Karpas-422 (cell line): ENCODE measurements around the gene GSTT2B. TPM values are rescaled to one million over a fixed set of nuclear protein-coding genes. Genes with fewer than 3 reads are reported as not detected.
"Not testable (repeated sequence)": the region's sequence is repeated elsewhere in the genome, so short reads cannot be mapped to it uniquely, and the experiment has no call there.

ENCODE experiments used
- DNase-seq: peaks from one replicate; pipeline ENCODE4 v3.0.0-alpha.2; 2015
- H2AFZ ChIP-seq: fragments of 200-600 bp; sonication (generic); 2 replicates; pipeline ENCODE4 v1.6.1; 2014; ENCODE audit warnings: antibody characterized with exemption, low read length, mixed read lengths
- H3K27ac ChIP-seq: fragments of 200-600 bp; sonication (generic); 2 replicates; pipeline ENCODE4 v1.5.1; 2014; ENCODE audit warnings: mild to moderate bottlenecking, low read length, moderate library complexity
- H3K27me3 ChIP-seq: fragments of 200-600 bp; sonication (generic); 2 replicates; pipeline ENCODE4 v1.6.1; 2014; ENCODE audit warnings: low read length, mixed read lengths
- H3K36me3 ChIP-seq: fragments of 200-600 bp; sonication (generic); 2 replicates; pipeline ENCODE4 v1.6.1; 2014; ENCODE audit warnings: low read length, mixed read lengths; ENCODE audit not compliant: insufficient read depth
- H3K4me1 ChIP-seq: fragments of 200-600 bp; sonication (generic); 2 replicates; pipeline ENCODE4 v1.6.1; 2014; ENCODE audit warnings: mild to moderate bottlenecking, low read length, mixed read lengths
- H3K4me2 ChIP-seq: fragments of 200-600 bp; sonication (generic); 2 replicates; pipeline ENCODE4 v1.6.1; 2014; ENCODE audit warnings: low read length, low read depth, mild to moderate bottlenecking; ENCODE audit not compliant: poor library complexity, severe bottlenecking
- H3K4me3 ChIP-seq: fragments of 200-600 bp; sonication (generic); 2 replicates; pipeline ENCODE4 v1.5.1; 2014; ENCODE audit warnings: mild to moderate bottlenecking, antibody characterized with exemption, low read length, mixed read lengths
- H3K79me2 ChIP-seq: fragments of 200-600 bp; sonication (generic); 2 replicates; pipeline ENCODE4 v1.6.1; 2014; ENCODE audit warnings: mild to moderate bottlenecking, low read length, mixed read lengths
- H3K9ac ChIP-seq: fragments of 200-600 bp; sonication (generic); 2 replicates; pipeline ENCODE4 v1.6.0; 2014; ENCODE audit warnings: low read length
- H3K9me2 ChIP-seq: fragments of 200-600 bp; sonication (generic), shearing (Covaris generic); replicated peaks from 2 replicates; pipeline ENCODE4 v1.6.0; 2014; ENCODE audit warnings: mild to moderate bottlenecking, low read length, moderate library complexity; ENCODE audit not compliant: insufficient read depth
- H3K9me3 ChIP-seq: fragments of 300-700, 200-600 bp; sonication (generic); 2 replicates; pipeline ENCODE4 v1.6.1; 2014; ENCODE audit warnings: low read length, mixed read lengths
- H4K20me1 ChIP-seq: fragments of 200-600 bp; sonication (generic); 2 replicates; pipeline ENCODE4 v1.6.1; 2014; ENCODE audit warnings: mild to moderate bottlenecking, antibody characterized with exemption, low read length, low read depth; ENCODE audit not compliant: insufficient read depth
- total RNA-seq: library from RNA; depleted of rRNA; stranded (reverse); fragments of >200 nt; shearing (Covaris generic); gene quantifications from 2 replicates; pipeline ENCODE4 v1.2.3, GENCODE V29; 2014; ENCODE audit warnings: low replicate concordance; rRNA removed

GSTT2B gene
- total RNA-seq, 1 experiment from 2014 or later: not detected

DNA sequence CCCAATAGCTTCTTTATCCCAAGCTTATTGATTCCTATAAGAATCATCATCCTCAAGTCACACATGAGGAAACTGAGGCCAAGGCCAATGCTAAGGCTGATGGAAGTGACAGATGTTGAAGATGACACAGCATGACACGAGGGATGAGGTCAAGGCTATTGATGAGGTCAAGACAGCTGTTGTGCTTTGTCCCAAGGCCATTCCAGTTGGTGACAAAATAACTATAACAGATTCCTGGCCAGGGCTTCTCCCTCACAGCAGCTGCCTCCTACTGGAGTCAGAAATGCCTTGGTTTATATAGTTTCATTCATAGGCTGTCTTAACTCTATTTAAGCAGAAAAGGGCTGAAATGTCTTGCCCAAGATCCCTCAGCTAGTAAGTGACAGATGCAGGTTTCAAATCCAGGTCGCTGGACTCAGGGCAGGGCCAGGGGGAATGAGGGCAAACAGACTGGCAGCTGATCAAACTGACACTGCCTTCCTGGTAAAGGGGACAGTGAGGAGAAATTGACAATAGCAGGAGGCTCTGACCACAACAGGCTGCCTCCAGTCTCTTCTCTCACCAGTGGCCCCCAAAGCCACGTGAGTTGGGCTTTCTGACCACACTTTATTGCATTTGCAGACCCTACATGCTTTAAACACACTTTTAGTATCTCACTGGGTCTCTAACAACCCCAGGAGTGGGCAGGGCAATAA, 50.4 kb downstream of the GSTT2B start:
- Histone ChIP-seq H3K27ac (no peak overlapping the region), H3K9ac (no peak overlapping the region), H2AFZ (no peak overlapping the region), H3K9me2 (no peaks in the 10 kb centered on the region), H4K20me1 (no peaks in the 10 kb centered on the region), H3K27me3 (no peaks in the 10 kb centered on the region), H3K9me3 (no peaks in the 10 kb centered on the region), H3K79me2 (no peaks in the 10 kb centered on the region; the same call in 1 of the 2 replicates), H3K4me1 (peaks cover 18% of the 10 kb centered on the region), H3K36me3 (no peaks in the 10 kb centered on the region), H3K4me2 (no peak overlapping the region), H3K4me3 (no peak overlapping the region)
- no peak for DNase-seq

DNA sequence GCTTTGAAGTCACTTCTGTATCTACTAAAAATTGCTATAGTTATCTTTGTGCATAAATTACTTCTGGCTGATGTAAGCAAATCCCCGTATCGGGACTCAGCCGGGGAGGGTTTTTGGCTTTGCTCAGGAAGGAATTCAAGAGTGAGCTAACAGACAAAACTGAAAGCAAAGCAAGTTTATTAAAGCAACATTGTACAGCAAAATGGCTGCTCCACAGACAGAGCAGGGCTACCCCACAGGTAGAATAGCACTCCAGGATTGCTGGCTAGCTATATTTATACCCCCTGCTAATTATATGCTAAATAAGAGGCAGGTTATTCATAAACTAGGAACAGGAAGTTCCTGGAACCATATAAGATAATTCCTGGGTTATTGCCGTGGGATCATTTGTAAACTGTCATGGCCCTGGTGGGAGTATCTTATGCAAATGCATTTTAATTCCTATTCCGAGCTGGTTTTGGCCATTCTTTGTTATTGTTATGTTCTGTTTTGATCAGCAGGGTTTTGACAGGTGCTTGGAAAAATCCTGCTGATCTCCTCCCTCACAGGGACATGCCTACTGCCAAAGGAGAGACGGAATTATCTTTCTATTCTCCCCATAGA, 51.6 kb downstream of the GSTT2B start:
- no peak overlapping the region for H2AFZ ChIP-seq
- H3K4me2 ChIP-seq: no peak overlapping the region
- no peaks in the 10 kb centered on the region for H3K36me3 ChIP-seq
- no peaks in the 10 kb centered on the region for H3K27me3 ChIP-seq
- H3K4me1 ChIP-seq: peaks cover 14% of the 10 kb centered on the region
- DNase-seq: no peak
- no peaks in the 10 kb centered on the region for H4K20me1 ChIP-seq
- no peaks in the 10 kb centered on the region for H3K9me2 ChIP-seq
- H3K4me3 ChIP-seq: no peak overlapping the region
- no peaks in the 10 kb centered on the region; the same call in 1 of the 2 replicates for H3K79me2 ChIP-seq
- H3K9me3 ChIP-seq: no peaks in the 10 kb centered on the region
- H3K9ac ChIP-seq: no peak overlapping the region
- no peak overlapping the region for H3K27ac ChIP-seq

DNA sequence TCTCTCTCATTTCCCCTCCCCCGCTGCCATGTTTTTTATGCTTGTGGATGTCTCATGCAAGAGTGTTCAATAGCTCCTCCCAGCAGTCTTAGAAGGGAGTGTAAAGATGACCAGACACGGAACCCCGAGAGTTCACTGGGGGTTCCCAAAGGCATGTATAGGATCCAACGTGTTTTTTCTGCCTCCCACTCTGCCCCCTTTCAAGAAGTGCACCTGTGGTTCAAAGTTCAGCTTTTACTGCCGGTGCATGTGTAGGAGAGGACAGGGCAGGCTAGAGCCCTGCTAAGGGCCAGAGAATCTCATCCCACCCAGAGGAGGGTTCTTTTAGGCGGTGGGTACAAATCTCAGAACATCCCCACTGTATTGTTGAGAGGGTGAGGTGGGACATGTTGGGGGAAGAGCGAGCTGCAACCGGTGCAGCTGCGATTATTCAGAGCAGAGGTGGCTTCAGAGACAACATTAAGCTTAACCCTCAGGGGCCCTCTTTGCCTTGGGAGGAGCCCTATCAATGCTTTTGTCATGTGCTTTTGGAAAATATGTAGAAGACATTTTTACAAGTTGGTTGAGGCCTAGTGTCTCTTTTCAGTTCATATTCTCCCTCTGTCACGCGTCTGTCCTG, 52.3 kb downstream of the GSTT2B start:
- H3K4me2 ChIP-seq: no peak overlapping the region
- H4K20me1 ChIP-seq: no peaks in the 10 kb centered on the region
- H3K4me1 ChIP-seq: peaks cover 10% of the 10 kb centered on the region
- H3K27ac ChIP-seq: no peak overlapping the region
- no peak overlapping the region for H3K9ac ChIP-seq
- H3K9me3 ChIP-seq: no peaks in the 10 kb centered on the region
- H3K27me3 ChIP-seq: no peaks in the 10 kb centered on the region
- no peak overlapping the region for H3K4me3 ChIP-seq
- no peaks in the 10 kb centered on the region for H3K9me2 ChIP-seq
- no peak overlapping the region for H2AFZ ChIP-seq
- no peaks in the 10 kb centered on the region; the same call in 1 of the 2 replicates for H3K79me2 ChIP-seq
- no peaks in the 10 kb centered on the region for H3K36me3 ChIP-seq
- no peak for DNase-seq

DNA sequence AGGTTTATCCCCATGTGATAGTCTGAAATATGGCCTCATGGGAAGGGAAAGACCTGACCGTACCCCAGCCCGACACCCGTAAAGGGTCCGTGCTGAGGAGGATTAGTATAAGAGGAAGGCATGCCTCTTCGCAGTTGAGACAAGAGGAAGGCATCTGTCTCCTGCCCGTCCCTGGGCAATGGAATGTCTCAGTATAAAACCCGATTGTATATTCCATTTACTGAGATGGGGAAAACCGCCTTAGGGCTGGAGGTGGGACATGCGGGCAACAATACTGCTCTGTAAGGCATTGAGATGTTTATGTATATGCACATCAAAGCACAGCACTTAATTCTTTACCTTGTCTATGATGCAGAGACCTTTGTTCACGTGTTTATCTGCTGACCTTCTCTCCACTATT, 53.6 kb downstream of the GSTT2B start:
- not testable (repeated sequence) for H3K9me2 ChIP-seq, H3K79me2 ChIP-seq, H3K4me2 ChIP-seq, DNase-seq, H2AFZ ChIP-seq, H3K36me3 ChIP-seq, H3K9me3 ChIP-seq, H3K4me3 ChIP-seq, H4K20me1 ChIP-seq, H3K9ac ChIP-seq, H3K27ac ChIP-seq, H3K4me1 ChIP-seq, H3K27me3 ChIP-seq

Other genes with a start within 250 kb of the GSTT2B start
- 8.5 and 12.0 TPM in 2 replicates for gene ZNF70, start 210.1 kb downstream of the GSTT2B start, total RNA-seq
- 321 and 642 TPM in 2 replicates for gene VPREB3, start 206.8 kb downstream of the GSTT2B start, total RNA-seq
- not detected in 2 replicates for gene C22orf15, start 198.2 kb downstream of the GSTT2B start, total RNA-seq
- gene CHCHD10, start 193.2 kb downstream of the GSTT2B start, total RNA-seq: 115 and 220 TPM in 2 replicates
- 48.2 and 84.2 TPM in 2 replicates for gene MMP11, start 188.3 kb downstream of the GSTT2B start, total RNA-seq
- 400 and 531 TPM in 2 replicates for gene SMARCB1, start 174.2 kb downstream of the GSTT2B start, total RNA-seq
- 16.3 and 21.7 TPM in 2 replicates for gene DERL3, start 122.2 kb downstream of the GSTT2B start, total RNA-seq
- 30.3 and 45.6 TPM in 2 replicates for gene SLC2A11, start 103.3 kb downstream of the GSTT2B start, total RNA-seq
- gene MIF, start 66.8 kb downstream of the GSTT2B start, total RNA-seq: 1,081 and 1,189 TPM in 2 replicates
- 5.2 and 6.0 TPM in 2 replicates for gene DDTL, start 5.7 kb upstream of the GSTT2B start, total RNA-seq
- gene DDT, start 13.2 kb upstream of the GSTT2B start, total RNA-seq: 372 and 428 TPM in 2 replicates
- gene GSTT2, start 18.9 kb upstream of the GSTT2B start, total RNA-seq: not detected in 2 replicates
- not detected in 2 replicates for gene GSTT4, start 44.3 kb upstream of the GSTT2B start, total RNA-seq
- gene CABIN1, start 50.1 kb upstream of the GSTT2B start, total RNA-seq: 56.7 and 97.0 TPM in 2 replicates
- 0.14 and 0.26 TPM in 2 replicates for gene SUSD2, start 220.3 kb upstream of the GSTT2B start, total RNA-seq